ENCODE data around the gene ALK.

ALK gene

GRCh38 chr2:29212009-29212408 lies 709.4 kb downstream of the ALK start:
- DNase-seq: no peak

- DNase-seq: no peak
Measured at GRCh38 chr2:29209551-29209950, 711.8 kb downstream of the ALK start.

DNA sequence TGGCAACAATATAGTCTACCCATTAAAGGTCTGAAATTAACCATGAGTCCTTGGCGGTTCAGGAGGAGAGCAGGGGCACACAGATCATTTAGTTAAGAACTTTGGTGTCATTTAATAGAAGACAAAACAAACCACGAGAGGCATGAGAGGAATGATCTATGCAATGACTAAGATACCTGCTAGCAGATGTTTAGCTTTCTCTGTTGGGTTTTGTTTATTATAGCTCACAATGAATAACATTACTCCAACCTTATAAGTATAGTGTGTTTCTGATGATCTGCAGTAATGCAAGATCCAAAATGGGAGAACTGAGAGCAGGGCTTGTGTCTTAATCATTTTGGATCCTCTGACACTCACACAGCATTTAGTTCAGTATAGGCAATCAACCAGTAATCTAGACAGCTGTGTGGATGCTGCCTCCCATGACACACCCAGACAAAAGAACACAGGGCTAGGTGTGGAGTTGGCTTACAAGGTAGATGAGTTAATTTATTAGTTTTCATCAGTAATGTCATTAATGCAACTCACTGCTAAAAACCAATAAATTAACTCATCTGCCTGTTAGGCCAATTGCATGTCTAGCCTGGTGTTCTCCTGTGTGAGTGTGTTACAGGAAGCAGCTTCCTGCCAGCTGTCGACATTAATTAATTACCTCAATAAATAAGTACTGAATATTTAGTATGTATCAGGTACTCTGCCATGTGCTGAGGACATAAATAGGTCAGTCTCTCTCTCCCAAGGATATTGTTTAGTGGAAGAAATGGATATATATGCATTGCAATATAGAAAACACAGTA lies 713.8 kb downstream of the ALK start:
- DNase-seq: no peak

DNA sequence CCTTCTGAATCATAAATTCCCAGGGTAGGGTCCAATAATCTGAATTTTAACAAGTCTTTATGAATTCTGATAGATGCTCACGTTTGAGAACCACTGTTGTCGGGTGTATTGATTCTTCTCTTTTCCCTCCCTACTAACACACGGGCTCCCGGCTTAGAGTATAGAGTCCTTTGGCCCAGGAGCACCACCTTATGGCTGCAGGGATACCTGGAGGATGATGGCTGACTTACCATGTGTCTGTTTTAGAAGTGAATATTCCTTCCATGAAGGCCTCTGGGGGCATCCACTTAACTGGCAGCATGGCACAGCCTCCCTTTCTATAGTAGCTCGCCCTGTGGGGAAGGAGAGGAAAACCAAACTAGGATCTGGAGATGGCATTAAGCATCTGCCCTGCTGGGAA lies 714.4 kb downstream of the ALK start:
- DNase-seq: no peak

DNA sequence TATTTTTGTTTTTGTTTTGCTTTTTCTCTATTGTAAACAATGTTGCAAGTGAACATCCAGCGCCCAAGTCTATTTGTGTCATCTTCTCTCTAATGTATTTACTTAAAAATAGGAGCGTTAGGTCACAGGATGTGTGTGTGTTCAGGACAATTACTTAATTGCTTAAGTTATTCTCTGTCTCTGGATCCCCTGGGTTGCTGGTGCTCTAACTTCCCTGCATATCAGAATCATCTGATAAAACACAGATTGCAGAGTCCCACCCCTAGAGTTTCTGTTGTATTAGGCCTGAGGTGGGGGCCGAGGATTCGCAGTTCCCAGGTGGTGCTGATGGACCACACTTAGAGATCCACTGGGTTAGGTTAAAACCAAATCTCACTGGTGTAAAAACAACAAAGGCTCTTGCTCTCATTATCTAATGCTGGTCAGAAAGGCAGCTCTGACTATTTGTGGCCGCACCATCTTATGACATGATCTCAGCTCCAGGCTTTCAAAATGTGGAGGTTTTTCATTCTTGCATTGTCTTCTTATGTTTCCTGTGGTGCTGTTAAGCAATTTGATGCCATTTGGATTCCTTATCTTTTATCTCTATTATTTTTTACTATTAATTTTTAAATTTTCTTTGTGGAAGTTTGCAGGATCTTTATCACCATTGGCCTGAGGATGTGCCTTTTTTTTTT lies 718.4 kb downstream of the ALK start:
- DNase-seq: no peak

DNA sequence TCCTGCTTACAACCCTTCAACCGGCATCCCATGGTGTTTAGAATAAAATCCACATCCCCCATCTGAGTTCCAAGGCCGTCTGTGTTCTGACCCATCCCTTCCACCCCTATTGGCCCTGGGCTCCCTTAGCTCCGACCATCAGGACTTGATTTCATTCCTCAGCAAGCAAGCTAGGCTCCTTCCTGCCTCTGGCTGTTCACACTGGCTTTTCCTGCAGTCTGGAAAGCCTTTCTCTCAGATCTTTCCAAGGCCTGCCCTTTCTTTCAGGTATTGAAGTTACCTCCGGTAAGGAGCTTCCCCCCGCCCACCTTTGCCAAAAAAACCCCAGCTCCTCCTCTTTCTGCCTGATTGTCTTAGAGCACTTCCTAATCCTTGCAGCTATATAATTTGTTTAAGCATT lies 719.4 kb downstream of the ALK start:
- no peak for DNase-seq

GRCh38 chr2:29196792-29197788 lies 724.3 kb downstream of the ALK start:
- DNase-seq: peak; percentile 61

GRCh38 chr2:29195796-29196195 lies 725.6 kb downstream of the ALK start:
- no peak for DNase-seq

DNA sequence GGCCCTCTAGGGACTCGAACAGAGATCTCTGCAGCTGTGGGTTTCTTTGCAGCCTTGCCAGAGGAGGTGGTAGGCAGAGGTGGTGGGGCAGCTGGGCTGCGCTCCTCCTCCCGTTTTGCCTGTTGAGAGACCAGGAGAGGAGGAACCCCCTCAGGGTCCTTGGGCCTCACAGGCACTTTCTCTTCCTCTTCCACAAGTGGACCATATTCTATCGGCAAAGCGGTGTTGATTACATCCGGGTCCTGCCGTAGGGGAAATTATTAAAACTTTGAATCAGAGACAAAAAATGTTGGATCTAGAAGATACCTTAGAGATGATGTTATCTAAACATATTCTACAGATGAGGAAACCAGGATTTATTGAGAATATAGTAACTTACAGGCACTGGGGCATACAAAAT lies 727.7 kb downstream of the ALK start:
- no peak for DNase-seq

GRCh38 chr2:29193111-29193510 lies 728.3 kb downstream of the ALK start:
- DNase-seq: no peak

GRCh38 chr2:29192526-29192925 lies 728.9 kb downstream of the ALK start:
- DNase-seq: no peak

GRCh38 chr2:29191817-29192216 lies 729.6 kb downstream of the ALK start:
- DNase-seq: no peak

DNA sequence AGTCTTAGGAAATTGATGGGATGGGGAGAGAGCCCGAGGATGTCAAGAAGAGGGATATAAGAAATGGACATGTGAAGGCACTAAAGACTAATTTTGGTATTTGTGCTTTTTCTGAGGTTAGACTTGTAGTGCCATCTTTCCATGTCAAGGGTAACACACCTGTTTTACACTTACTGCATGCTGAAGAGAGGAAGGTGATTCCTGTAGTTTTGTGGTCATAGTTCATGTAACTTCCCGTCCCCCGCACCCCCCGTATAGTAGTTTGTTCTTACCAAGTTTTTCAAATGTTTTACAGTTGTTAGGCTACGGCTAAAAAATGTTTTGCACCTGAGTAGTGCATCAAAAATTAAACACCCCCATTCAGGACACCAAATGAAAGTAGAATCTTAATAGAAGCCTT lies 732.3 kb downstream of the ALK start:
- no peak for DNase-seq

DNA sequence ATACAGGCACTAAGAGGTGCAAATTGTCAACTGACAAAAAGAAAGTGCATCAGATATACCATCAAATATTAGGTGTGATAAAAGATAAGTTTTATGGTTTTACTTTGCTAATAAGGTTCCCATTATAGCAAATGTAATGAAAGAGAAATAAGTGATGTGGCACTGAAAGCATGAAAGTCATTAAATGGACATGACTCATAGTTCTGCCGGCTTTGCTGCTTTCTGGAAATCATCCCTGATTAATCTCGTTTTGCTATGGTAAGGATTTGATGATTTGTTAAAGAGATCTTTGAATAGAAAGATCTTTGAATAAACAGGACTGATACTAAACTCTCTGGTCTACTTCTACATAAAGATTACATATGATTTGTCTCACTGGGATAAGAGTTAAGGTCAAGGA lies 733.5 kb downstream of the ALK start:
- no peak for DNase-seq

DNA sequence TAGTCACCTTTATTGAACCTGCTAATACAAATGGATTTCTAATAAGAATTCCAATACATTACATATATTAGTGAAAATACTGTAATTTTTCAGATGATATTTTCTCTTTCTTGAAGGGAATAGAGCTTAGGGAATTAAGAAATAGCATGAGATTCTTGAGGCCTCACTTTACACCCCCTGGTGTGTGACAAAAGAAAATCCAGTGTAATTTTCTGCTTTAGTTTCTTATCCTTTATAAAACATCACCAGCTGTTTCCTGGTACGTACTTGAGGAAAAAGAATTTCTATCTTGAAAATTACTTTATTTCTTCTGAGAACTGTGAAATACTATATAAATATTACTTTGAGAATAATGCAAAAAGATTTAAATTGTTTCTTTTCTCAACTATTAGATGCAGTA lies 734.6 kb downstream of the ALK start:
- no peak for DNase-seq

GRCh38 chr2:29184531-29184930 lies 736.9 kb downstream of the ALK start:
- no peak for DNase-seq

- DNase-seq: no peak
Measured at GRCh38 chr2:29182920-29183319, 738.5 kb downstream of the ALK start.

- no peak for DNase-seq
Measured at GRCh38 chr2:29182334-29182733, 739.1 kb downstream of the ALK start.

DNA sequence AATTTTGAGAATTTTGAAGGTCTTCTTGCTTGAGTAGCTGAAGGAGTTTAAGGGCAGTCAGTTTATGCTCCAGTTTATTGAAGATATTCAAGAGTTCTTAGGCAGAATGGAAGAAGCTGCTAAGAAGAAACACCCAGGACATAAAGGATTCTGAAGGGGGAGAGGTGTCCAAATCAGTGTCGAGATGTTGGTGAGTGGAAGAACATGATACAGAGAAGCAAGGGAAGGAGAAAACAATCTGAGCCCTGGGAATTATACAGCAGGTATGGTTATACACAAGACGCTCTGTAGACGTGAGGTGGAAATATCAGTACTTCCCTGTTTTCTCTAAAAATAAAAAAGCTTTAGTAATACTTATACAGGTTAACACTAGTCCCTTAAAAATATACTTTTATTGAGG lies 746.0 kb downstream of the ALK start:
- no peak for DNase-seq

DNA sequence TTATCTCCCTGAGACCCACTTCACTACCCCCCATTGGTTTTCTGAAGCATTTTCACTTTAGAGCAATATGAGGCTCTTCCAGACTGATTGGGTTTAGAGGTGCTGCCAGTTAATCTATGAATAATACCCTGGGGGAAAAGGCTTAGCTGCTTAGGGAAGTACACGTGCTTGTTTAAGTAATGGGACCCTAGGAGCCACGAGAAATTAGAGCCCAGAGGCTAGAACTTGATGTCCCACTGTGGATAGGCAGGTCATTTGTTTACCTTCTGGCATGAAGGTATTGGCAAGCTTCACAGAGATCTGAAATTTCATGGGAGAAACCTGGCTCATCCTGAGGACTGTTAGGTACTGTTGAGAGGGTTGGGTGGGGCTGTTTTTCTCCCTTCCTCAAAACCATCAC lies 746.4 kb downstream of the ALK start:
- no peak for DNase-seq

GRCh38 chr2:29166242-29167039 lies 754.9 kb downstream of the ALK start:
- no peak for DNase-seq

Data from midbrain (tissue), 1 donor.